C1 segment of cervical spinal cord (tissue), 14 donors: ENCODE measurements around the gene CIAO3.

Experiments used
- DNase-seq, 14 donors: peaks; one replicate each; lab custom pipeline; 2025; lab: John Stamatoyannopoulos, UW

The CIAO3 gene

GRCh38 chr16:711548-712320, 29.1 kb downstream of the CIAO3 start:
- DNase-seq: peak in 10 of 14 donors; percentile 33 to 84 (median 54)

GRCh38 chr16:711084-711483, 29.7 kb downstream of the CIAO3 start:
- DNase-seq: no peak

DNA sequence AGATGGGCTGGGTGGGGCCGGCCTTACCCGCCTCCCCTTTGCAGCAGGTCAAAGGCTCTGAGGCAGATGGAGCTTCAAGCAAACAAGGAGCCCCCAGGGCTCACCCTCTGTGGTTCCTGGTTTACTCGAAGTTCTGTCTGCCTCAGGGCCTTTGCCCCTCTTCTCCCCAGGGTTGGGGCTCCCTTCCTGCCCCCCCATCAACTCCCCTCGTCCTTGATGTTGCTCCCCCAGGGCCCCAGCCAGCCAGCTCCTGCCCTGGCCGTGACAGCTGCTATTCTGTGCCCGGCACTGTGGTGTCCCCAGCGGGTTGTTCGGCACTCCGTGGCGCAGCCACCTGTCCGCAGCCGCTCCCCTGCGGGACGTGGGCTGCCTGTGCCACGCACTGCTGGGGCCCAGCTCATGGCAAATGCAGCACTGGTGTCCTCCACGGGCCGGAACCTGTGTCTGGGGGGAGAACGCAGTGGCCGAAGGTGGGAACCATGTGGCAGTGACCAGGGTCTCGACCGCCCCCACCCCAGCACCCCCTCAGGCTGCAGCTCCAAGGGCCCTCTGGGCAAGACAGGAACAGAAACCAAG, 30.2 kb downstream of the CIAO3 start:
- DNase-seq: no peak

DNA sequence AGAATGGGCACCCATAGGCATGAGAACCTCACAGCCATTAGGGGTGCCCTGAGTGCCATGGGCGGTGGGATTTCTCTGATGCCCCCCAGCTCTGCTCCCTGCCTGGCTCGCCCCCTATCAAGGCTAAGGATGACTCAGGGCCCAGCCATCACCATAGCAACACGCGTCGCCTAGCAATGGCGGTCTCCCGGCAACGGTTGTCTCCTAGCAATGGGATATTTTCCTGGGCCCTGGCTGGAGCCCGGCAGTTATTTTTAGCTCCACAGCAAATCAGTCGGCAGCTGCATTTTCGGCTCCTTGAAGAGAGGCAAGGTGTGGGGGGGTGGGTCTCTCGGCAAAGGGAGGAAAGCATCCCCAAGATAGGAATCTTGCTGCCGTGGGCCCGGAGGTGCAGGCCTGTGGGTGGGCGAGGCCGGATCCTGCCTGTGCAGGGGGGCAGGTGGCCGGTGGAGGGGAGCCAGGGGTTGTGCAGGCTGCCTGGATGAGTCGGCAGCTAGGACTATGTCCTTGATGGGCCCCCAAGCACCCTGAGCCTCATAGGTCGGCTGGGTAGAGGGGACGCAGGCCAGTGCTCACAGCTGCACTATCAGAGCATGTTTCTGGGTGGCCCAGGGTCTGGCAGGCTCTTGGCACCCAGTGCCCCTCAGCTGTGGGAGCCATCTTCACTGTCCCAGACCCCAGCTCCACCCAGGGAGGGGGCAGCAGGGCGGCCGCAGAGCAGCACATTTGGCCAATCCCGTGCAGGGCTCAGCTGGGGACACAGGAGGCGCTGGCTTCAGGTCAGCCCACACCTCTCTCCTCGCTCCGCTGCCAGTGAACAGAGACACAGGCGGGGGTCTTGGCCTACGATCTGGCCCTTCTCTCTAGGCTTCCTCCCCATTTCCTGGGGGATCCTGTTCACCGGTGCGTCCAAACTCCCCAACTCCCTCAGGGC, 31.0 kb downstream of the CIAO3 start:
- peak in 12 of 14 donors; percentile 21 to 93 (median 60) for DNase-seq

GRCh38 chr16:708959-709358, 31.8 kb downstream of the CIAO3 start:
- no peak for DNase-seq

- peak in 1 of 14 donors; percentile 46 for DNase-seq
These were observed 32.8 kb downstream of the CIAO3 start for GRCh38 chr16:708019-708418.

- DNase-seq: peak in 1 of 14 donors; percentile 69
These were observed 33.7 kb downstream of the CIAO3 start for GRCh38 chr16:707062-707538.

- peak in 1 of 14 donors; percentile 75 for DNase-seq
These were observed 34.4 kb downstream of the CIAO3 start for GRCh38 chr16:706189-707061.

DNA sequence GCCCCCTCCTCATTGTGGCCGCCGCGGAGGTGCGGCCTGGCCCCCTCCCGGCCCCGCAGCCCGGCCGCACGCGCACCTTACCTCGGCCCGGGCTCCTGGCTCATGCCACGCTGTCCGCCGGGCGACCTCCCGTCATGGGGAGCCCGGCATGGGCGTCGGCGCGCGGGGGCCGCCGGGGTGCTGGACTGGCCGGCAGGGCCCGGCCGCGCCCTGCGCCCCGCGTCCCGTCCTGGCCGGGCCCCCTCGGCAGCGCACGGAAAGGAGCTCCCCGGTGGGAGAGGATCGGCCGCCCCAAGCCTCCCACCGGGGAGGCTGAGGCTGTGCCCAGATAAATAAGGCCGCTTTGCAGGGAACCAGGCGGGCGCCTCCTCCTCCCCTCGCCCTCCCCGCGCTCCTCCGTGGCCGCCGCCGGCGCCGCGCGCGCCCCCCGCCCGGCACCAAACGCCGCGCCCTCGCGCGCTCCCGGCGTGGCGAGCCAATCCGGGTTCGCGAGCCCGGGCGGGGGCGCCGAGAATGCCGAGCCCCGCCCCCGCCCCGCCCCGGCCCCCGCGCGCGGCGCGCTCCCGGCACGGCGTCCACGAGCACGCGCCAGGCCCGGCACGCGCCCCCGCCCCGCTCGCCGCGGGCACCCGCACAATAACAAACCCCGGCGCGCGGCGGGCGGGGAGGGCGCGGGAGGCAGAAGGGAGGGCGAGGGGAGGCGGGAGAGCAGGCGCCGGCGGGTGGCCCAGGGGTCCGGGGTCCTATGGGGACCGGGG, 35.2 kb downstream of the CIAO3 start, which contains the start of gene FBXL16:
Gene FBXL16 (minus strand): TSS at position 371 of the 758 bp plus-strand sequence. CDS start 8,396 bp downstream, outside the sequence.
- DNase-seq: peak in 11 of 14 donors; percentile 18 to 80 (median 46)

GRCh38 chr16:704552-705380, 36.0 kb downstream of the CIAO3 start:
- DNase-seq: peak in 1 of 14 donors; percentile 83

- DNase-seq: no peak
These were observed 36.8 kb downstream of the CIAO3 start for GRCh38 chr16:704047-704446.

GRCh38 chr16:703406-703805, 37.4 kb downstream of the CIAO3 start:
- DNase-seq: no peak

GRCh38 chr16:702341-702740, 38.5 kb downstream of the CIAO3 start:
- no peak for DNase-seq

- peak in 1 of 14 donors; percentile 32 for DNase-seq
These were observed 39.9 kb downstream of the CIAO3 start for GRCh38 chr16:700684-701584.

DNA sequence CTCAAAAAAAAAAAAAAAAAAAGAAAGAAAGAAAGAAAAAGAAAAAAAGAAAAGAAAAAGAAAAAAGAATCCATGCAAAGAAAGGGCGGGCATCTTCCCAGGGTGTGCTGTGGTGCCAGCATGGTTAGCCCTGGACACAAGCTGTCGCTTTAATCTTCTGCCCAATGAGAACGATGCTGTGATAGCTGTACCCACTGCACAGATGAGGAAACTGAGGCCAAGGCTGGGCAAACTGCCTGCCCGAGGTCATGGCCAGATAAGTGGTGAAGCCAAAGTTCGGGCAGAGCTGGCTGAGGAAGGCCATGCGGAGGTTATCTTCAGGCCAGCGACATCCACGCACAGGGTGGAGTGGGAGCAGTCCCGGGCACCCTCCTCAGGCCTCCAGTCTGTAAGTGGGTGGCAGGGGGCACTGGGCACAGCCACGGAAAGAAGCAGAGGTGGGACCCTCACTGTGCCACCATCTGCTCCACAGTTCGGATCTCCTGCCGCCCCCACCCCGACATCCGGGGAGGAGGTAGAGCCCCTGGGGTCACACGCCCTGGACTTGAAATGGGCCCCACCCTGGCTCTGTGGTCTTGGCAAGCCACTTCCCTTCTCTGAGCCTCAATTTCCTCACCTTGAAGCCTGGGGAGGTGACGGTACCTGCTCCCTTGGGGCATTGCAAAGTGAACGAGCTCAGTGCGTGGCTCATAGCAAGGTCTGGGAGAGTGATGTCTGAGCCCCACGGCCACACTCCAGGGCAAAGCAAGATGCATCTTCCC, 41.7 kb downstream of the CIAO3 start:
- DNase-seq: no peak

DNA sequence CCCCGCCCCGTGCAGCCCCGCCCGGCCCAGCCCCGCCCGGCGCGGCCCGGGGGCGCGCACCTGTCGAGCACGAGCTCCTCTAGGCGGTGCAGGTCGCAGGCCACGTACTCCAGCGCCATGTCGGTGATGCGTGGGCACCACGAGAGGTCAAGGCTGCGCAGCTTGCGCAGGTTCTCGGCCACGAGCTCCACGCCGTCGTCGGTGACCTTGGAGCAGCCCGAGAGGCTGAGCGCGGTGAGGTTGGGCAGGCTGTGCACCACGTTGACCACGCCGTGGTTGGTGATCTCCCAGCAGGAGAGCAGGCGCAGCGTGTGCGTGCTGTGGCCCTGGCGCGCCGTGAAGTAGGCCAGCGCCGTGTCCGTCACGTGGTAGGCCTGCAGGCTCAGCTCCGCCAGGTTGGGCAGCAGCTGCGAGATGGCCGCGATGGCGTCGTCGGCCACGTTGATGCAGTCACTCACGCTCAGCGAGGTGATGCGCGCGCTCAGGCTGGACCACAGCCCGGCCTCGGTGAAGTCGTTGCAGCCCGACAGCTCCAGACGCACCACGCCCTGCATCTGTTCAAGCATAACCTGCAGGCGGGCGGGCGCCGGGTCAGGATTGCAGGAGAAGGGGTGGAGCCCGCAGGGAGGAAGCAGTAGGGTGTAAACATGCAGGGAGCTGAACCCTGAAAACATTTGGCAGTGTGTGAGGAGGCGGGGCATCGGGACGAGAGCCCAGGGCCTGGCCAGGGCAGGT, 45.3 kb downstream of the CIAO3 start:
- peak in 1 of 14 donors; percentile 83 for DNase-seq
